GM18498 (cell line): ENCODE measurements around the gene HYAL1.
A peak's percentile ranks its signal among the peaks of the same experiment; 100 is the strongest.
"Not testable (repeated sequence)": the region's sequence is repeated elsewhere in the genome, so short reads cannot be mapped to it uniquely, and the experiment has no call there.

Experiments
- ATAC-seq: cut with Tn5 transposase; IDR thresholded peaks from one replicate; pipeline ENCODE4 v1.9.1; 2021; ENCODE audit warnings: mild to moderate bottlenecking, moderate library complexity; ENCODE audit not compliant: unreplicated experiment

HYAL1 gene

DNA sequence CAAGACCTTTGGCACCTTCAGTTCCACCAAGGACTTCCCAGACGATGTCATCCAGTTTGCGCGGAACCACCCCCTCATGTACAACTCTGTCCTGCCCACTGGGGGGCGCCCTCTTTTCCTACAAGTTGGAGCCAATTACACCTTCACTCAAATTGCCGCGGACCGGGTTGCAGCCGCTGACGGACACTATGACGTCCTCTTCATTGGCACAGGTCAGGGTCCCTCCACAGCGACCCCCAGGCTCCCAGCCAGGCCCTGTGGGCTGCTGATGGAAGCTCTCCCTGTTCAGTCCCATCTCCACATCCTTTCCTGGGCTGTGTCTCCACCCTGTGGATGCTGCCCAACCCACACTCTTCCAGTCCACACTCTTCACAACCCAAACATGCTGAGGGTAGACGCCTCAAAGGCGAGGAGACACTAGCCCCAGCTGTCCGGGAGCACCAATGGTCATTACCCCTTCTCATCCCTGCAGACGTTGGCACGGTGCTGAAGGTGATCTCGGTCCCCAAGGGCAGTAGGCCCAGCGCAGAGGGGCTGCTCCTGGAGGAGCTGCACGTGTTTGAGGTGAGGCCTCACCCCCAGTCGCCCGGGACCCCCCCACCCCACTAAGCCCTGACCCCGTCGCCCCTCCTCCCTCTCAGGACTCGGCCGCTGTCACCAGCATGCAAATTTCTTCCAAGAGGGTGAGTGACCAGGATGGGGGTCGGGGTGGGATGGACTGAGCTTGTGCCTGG, 28.8 kb downstream of the HYAL1 start:
- ATAC-seq: no peak

DNA sequence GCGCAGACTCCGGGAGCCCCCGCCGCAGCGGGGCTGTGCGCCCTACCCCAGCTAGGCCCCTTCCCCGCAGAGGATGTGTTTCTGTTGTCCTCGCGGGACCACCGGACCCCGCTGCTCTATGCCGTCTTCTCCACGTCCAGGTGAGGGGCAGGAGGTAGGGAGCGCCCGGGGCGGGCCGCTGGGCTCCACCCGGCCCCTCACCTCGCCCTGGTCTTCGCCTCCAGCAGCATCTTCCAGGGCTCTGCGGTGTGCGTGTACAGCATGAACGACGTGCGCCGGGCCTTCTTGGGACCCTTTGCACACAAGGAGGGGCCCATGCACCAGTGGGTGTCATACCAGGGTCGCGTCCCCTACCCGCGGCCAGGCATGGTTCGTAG, 29.7 kb downstream of the HYAL1 start:
- no peak for ATAC-seq

DNA sequence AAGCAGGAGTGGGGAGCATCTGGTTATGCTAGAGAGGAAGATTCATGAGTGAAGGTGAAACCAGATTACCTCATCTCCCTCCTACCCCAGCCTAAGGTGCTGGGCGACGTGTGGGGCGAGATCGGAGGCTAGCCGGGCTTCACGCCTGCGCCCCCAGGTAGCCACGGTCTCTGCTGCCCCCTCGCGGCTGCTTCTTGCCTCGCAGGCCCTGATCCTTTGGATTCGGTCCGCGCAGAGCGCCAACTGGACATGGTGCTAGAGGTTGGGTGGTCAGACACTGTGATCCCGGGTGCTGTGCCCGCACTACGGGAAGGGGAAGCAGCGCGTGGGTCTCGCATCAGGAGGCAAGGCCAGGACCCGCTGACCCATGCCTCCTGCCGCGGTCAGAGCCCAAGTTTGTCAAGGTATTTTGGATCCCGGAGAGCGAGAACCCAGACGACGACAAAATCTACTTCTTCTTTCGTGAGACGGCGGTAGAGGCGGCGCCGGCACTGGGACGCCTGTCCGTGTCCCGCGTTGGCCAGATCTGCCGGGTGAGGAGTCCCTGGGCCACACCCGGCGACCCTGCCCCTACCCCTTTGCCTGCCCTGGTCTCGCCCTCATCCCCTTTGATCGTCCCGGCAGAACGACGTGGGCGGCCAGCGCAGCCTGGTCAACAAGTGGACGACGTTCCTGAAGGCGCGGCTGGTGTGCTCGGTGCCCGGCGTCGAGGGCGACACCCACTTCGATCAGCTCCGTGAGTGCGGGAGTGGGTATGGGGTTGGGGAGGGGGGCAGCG, 30.3 kb downstream of the HYAL1 start:
- peak; percentile 81 for ATAC-seq

DNA sequence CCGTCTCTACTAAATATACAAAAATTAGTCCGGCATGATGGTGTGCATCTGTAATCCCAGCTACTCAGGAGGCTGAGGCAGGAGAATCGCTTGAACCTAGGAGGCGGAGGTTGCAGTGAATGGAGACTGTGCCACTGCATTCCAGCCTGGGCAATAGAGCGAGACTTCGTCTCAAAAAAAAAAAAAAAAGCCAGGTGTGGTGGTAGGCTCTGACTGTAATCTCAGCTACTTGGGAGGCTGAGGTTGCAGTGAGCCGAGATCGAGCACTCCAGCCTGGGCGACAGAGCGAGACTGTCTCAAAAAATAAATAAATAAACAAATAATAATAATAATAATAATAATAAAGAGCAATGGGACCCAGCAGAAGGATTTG, 30.9 kb downstream of the HYAL1 start:
- ATAC-seq: not testable (repeated sequence)

DNA sequence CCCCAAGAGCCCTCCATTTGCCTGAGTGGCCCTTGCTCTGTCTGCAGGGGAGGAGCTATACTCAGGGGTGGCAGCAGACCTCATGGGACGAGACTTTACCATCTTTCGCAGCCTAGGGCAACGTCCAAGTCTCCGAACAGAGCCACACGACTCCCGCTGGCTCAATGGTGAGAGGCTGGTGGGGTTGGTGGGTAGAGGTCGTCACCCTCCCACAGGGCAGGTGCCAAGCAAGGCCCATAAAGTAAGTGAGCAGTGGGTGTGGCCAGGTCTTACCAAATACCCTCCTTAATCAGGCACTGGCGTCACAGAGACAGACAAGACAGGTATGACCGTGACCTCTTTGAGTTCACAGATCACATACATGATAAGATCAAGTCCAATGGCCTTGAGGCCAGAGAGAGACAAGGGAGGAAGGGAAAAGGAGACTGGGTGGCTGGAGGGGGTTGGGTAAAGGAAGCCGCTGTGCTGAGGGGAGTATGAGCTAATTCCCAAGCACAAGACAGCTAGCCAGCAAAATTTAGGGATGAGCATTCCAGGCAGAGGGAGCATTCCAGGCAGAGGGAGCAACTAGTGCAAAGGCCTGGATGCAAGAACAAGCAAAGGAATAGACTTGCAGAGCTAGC, 31.9 kb downstream of the HYAL1 start:
- ATAC-seq: no peak

DNA sequence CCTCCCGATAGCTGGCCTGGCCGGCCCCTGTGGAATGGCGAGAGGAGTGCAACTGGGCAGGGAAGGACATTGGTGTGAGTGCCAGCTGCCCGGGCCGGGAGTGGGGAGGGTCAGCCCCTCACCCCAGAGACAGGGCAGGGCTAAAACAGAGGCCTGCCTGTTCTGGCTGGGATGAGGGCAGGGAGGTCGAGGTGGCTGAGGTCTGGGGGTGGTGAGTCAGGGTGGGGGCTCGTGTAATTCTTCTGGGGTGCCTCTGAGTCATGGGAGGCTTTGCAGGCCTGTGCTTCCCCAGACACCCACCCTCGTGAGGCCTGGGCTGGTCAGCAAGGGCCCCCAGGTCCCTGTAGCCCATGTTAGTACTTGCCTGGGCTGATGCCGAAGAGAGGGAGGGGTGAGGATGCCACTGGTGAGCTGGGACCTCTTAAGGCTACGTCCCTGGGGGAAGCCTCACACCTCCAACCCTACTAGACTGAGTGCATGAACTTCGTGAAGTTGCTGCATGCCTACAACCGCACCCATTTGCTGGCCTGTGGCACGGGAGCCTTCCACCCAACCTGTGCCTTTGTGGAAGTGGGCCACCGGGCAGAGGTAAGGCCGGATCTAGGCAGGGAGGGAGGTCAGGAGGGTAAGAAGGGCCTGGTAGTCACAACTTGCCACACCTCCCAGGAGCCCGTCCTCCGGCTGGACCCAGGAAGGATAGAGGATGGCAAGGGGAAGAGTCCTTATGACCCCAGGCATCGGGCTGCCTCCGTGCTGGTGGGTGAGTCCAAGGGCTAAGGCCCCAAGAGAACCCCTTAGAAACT, 32.8 kb downstream of the HYAL1 start:
- no peak for ATAC-seq

DNA sequence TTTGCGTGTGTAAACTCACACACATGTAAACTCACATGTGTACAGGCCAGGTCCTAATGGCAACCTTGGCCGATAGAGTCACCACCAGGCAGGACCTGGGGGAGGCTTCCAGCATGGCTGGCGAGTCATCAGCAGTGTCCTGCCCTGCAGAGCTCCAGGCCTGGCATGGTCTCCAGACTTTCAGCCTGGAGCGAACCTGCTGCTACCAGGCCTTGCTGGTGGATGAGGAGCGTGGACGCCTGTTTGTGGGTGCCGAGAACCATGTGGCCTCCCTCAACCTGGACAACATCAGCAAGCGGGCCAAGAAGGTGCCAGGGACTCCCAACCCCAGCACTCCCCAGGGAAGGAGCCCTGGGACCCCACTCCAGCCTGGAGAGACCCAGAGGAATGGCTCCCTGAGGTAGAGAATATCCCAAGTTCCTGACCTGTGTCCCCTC, 33.4 kb downstream of the HYAL1 start:
- no peak for ATAC-seq

DNA sequence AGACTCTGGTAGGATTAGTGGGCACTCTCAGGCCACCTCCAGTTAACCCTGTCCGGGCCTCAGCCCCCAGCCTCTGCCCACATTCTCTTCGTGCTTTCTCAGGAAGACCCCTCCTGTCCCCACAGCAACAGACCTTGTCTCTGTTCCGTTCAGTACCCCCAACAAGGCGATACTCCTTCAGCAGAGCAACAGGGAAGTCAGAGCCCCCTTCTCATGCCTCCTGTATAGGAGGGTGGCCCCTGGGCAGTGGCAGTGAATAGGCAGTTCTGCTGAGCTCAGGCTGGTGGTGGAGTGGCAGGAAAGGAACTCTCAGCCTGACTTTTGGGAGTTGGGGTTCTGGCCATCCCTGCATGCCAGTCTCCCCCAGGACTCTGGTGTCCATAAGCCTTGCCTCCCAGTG, 33.9 kb downstream of the HYAL1 start:
- no peak for ATAC-seq

DNA sequence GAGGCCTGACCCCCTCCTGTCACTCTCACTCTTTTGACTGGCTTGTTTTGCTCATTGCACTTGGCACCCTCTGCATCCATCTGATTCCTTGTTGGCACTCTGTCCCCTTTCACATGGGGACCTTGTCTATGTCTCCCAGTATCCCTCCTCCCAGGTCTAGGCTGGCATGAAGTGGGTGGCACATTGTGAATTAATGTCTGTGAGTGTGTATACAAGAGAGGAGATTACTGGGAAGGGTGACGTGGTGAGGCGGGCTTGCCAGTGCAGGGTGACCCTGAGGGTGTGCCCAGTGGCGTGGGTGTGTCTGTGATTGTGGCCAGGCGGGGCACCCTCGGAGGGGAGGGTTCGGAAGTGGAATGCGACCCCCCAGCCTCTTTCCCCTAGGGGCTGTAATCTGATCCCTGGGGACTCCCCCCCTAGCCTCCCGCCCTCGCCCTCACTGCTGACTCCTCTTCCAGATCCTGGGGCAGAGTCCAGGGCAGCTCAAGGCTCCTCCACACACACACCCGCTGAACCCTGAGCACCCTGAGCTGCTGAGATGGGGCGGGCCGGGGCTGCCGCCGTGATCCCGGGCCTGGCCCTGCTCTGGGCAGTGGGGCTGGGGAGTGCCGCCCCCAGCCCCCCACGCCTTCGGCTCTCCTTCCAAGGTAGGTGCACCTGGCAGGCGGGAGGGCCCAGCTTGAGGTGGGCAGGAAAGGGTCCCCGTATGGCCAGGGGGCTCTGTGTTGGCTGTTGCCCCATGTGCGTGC, 34.5 kb downstream of the HYAL1 start, which contains the start of gene SEMA3B:
TSS of gene SEMA3B (plus strand) at position 445 of the 749 bp plus-strand sequence. CDS start at position 539, 94 bp downstream.
- ATAC-seq: no peak

DNA sequence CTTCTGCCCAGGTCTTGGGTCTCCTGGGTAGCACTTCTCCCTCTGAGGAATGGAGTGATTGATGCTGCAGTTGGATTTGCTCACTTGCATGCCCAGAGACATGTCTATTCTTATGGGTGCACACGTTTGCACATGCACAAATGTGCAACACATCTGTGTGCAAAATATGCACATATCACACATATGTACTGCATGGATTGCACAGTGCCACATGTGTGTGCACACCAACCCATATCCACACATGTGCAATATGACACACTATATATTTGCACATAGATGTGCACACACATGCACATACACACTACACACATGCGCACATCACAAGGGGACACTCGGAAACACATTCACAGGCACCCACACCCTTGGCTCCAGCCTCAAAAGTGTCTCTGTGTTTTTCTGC, 35.1 kb downstream of the HYAL1 start:
- ATAC-seq: no peak

DNA sequence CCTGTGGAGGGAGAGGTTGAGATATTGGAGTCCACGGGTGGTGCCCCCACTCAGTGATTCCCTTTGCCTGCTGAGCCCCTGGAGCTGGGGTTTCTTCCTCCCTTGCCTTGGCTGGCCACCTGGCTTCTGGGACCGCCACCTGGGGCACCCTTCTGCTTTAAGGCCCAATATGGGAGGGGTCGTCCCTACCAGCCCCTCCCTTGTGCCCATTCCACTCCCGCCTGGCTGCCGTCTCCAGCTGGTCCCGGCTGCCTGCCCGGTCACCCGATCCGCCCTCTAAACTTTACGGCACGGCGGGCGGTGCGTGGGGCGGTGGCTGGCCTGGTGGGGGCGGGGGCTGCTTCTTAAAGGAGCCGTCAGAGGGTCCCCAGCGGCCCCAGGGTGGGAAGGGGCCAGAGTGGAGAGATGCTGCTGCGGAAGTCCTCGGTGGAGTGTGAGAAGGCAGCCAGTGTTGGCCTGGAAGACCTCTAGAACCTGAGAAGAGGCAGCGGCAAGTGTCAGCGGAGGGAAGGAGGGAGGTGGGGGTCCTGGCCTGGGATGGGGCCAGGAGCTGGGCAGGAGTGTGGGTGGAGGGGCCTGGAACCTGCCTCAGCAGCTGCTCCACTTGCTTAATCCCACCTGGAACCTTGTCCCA, 36.0 kb downstream of the HYAL1 start:
- ATAC-seq: no peak

DNA sequence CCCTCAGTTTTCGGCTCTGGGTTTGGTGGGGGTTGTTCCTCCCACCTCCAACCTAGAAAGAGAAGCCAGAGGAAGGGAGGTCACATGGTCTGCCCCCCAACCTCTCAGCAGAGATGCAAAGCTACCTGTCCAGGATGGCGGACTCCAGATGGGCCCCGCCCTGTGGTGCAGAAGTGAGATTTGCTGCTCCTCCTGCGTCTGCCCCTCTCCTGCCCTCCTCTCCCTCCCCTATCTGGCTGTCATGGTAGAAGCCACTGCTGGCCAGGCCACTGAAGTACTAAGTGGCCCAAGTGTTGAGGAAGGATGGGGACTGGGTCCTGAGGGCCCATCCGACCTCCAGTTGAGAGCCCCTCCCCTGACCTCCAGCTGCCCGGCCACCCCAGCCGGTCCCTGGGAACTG, 36.5 kb downstream of the HYAL1 start:
- ATAC-seq: no peak

DNA sequence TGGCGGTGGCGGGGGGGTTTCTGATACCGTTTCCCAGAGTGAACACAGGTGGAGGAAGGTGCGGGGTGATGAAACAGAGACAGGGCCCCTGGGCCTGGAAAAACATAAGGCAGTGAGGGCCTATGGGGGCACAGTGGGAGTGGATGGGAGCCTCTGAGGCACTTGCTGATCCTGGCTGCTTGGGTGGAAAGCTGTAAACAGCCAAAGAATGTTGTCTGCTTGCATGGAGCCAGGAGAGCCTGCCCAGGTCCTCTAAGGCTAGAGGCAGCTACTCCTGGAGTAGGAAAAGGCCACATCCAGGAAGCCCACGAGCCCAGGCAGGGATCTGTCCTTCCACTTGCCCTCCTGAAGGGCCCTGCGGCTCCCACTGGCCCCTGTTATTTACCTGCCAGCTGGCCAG, 37.4 kb downstream of the HYAL1 start:
- no peak for ATAC-seq

DNA sequence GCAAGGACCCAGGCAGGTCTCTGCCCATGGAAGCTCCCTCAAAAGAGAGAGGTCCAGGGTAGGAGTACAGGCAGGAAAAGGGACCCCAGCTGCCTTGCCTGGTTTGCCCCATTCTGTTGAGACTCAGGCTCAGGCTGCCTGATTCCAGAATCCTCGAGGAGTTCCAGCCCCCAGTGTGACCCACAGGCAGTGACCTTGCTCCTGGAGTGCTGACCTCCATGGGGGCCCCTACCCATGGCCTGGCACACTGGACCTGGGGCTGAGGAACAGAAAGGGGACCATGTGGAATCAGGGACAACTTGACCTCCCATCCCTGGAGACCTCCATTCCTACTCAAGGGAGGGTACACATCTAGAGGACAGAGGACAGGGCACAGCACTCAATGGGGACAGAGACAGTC, 37.8 kb downstream of the HYAL1 start:
- no peak for ATAC-seq

DNA sequence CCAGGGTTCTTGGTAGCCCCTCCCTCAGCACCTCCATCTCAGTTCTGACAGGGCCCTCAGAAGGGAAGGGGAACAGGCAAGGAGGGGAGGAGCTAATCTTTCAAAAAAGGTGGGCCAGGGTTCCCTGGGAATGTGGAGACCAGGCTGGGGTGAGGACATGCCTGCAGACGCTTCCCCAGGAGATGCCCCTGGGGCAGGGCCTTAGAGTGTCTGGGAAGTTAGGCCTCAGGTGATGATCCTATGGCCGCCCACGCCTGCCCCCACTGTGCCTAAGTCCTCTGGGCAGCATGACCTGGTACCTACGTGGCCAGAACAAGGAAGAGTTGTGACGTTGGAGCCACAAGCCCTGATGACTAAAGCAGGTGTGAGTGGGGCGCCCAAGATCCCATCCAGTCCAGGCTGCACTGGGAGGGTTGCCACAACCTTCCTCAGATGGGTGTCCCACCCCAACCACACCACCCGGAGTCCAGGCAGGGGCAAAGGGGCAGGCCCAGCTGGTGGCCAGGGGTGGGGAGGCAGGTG, 38.3 kb downstream of the HYAL1 start:
- ATAC-seq: no peak

DNA sequence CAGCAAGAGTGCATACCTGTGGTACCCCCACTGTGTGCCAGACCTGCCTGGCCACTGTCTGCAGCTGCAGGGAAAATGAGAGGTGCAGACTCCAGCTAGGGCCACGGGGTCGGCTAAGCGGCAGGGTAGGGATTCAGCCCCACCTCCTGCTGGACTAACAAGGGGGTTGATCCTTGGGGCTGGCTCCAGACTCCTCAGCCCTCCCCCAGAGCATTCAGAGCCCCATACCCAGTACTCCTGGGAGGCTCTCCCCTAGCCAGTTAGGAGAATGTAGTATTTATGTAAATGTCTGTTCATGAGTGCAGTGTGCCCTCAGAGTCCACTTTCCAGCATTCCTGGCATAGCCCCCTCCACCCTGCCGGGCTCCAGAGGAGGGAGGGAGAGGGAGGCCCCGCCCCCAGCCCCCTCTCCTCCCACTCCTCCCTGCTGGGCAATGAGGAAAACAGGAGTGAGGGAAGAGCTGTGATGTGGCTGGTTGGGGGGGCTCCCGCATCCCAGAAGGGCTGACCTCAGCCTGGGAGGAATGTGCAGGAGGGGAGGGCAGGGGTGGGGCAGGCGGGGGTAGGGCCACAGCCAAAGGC, 38.9 kb downstream of the HYAL1 start:
- no peak for ATAC-seq

DNA sequence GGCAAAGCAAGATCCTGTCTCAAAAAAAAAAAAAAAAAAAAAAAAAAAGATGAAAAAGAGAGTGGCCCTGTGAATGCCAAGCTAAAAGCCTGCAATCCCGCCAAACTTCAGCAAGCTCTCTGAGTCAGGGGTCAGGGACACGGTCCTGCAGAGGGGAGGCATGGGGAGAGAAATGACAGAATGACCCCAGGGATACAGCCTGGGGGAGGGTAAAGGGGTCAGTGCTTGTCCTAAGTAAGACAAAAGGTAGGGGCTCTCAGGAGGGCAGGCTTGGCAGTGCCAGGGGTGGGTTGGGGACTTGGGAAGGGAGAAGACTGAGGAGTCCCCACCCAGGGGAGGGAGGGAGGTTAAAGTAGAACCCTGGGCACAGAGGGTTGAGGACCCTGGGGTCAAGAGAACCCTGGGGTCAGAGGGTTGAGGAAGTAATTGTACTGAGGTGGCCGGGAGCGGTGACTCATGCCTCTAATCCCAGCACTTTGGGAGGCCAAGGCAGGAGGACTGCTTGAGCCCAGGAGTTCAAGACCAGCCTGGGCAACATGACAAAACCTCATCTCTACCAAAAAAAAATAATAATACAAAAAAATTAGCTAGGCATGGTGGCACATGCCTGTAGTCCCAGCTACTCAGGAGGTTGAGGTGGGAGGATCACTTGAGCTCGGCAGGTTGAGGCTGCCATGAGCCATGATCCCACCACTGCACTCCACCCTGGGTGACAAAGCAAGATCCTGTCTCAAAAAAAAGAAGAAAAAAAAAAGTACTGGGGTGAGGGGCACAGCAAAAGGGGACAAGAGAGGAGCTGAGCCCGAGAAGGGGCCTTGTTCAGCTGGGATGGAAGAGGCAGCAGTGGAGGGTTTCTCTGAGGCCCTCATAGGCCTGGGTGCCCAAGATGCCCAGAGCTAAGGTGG, 39.6 kb downstream of the HYAL1 start:
- no peak for ATAC-seq

DNA sequence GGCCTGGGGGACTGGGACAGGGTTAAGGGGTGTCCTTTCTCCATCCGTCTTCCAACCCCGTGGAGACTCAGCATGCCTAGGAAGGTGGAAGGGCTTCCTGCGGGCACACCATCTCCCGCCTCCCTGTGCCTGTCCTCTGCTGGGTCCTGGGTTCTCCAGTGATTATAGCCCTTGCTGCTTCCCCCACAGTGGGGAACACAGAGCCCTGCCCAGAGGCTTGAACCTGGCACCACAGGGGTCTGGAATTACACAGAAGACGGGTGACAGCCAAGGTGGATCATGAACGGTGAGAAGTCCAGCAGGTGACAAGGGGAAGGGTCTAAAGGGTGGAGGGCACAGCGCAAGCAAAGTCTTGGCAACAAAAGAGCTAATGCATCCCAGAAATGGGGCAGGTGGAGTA, 40.6 kb downstream of the HYAL1 start:
- no peak for ATAC-seq
